ENCODE data around the gene HS1BP3.

The HS1BP3 gene

GRCh38 chr2:20674974-20675679, 24.2 kb upstream of the HS1BP3 start:
- DNase-seq (ENCODE audit: low read depth, low spot score), result no peak

GRCh38 chr2:20674309-20674965, 23.5 kb upstream of the HS1BP3 start:
- no peak for DNase-seq (ENCODE audit: low read depth, low spot score)

- DNase-seq (ENCODE audit: low read depth, low spot score), result peak; percentile 59
These were observed 22.9 kb upstream of the HS1BP3 start for GRCh38 chr2:20673686-20674308.

- peak; percentile 80 for DNase-seq (ENCODE audit: low read depth, low spot score)
These were observed 21.5 kb upstream of the HS1BP3 start for GRCh38 chr2:20672201-20672951.

GRCh38 chr2:20671736-20672080, 20.8 kb upstream of the HS1BP3 start:
- DNase-seq (ENCODE audit: low read depth, low spot score), result no peak

- peak; percentile 41 for DNase-seq (ENCODE audit: low read depth, low spot score)
These were observed 20.3 kb upstream of the HS1BP3 start for GRCh38 chr2:20671036-20671735.

GRCh38 chr2:20670315-20671035, 19.6 kb upstream of the HS1BP3 start:
- peak; percentile 59 for DNase-seq (ENCODE audit: low read depth, low spot score)

GRCh38 chr2:20669562-20670314, 18.8 kb upstream of the HS1BP3 start:
- DNase-seq (ENCODE audit: low read depth, low spot score), result peak; percentile 34

GRCh38 chr2:20668871-20669475, 18.1 kb upstream of the HS1BP3 start:
- DNase-seq (ENCODE audit: low read depth, low spot score), result no peak

- DNase-seq (ENCODE audit: low read depth, low spot score), result no peak
These were observed 17.6 kb upstream of the HS1BP3 start for GRCh38 chr2:20668451-20668850.

GRCh38 chr2:20667531-20668401, 16.9 kb upstream of the HS1BP3 start:
- DNase-seq (ENCODE audit: low read depth, low spot score), result peak; percentile 40

GRCh38 chr2:20667151-20667530, 16.2 kb upstream of the HS1BP3 start:
- DNase-seq (ENCODE audit: low read depth, low spot score), result no peak

GRCh38 chr2:20666304-20667150, 15.6 kb upstream of the HS1BP3 start, which contains the start of gene GDF7:
TSS of gene GDF7 (plus strand) at chr2:20667144. CDS start at chr2:20667240, 96 bp downstream.
- DNase-seq (ENCODE audit: low read depth, low spot score), result peak; percentile 54

GRCh38 chr2:20666005-20666303, 15.1 kb upstream of the HS1BP3 start:
- peak; percentile 49 for DNase-seq (ENCODE audit: low read depth, low spot score)

GRCh38 chr2:20665243-20666004, 14.5 kb upstream of the HS1BP3 start:
- DNase-seq (ENCODE audit: low read depth, low spot score), result no peak

- DNase-seq (ENCODE audit: low read depth, low spot score), result no peak
These were observed 13.7 kb upstream of the HS1BP3 start for GRCh38 chr2:20664431-20665242.

GRCh38 chr2:20664071-20664390, 13.1 kb upstream of the HS1BP3 start:
- DNase-seq (ENCODE audit: low read depth, low spot score), result no peak
